Rectal smooth muscle tissue (tissue), 1 donor: ENCODE measurements around the gene LFNG.
"Not testable (repeated sequence)": the region's sequence is repeated elsewhere in the genome, so short reads cannot be mapped to it uniquely, and the experiment has no call there.

Experiments used
- H3K27ac ChIP-seq: one replicate; pipeline ENCODE4 v1.7.0; 2013; ENCODE audit warnings: low read depth, low read length, inconsistent platforms
- H3K27me3 ChIP-seq: one replicate; pipeline ENCODE4 v1.7.0; 2013; ENCODE audit warnings: low read length; ENCODE audit not compliant: control insufficient read depth, insufficient read depth
- H3K36me3 ChIP-seq: one replicate; pipeline ENCODE4 v1.7.0; 2013; ENCODE audit warnings: low read length; ENCODE audit not compliant: control insufficient read depth, insufficient read depth
- H3K4me1 ChIP-seq: one replicate; pipeline ENCODE4 v1.7.0; 2013; ENCODE audit warnings: low read length; ENCODE audit not compliant: control insufficient read depth, insufficient read depth
- H3K4me3 ChIP-seq: one replicate; pipeline ENCODE4 v1.7.0; 2013; ENCODE audit warnings: low read length
- H3K9ac ChIP-seq: one replicate; pipeline ENCODE4 v1.7.0; 2013; ENCODE audit warnings: low read length

LFNG gene

DNA sequence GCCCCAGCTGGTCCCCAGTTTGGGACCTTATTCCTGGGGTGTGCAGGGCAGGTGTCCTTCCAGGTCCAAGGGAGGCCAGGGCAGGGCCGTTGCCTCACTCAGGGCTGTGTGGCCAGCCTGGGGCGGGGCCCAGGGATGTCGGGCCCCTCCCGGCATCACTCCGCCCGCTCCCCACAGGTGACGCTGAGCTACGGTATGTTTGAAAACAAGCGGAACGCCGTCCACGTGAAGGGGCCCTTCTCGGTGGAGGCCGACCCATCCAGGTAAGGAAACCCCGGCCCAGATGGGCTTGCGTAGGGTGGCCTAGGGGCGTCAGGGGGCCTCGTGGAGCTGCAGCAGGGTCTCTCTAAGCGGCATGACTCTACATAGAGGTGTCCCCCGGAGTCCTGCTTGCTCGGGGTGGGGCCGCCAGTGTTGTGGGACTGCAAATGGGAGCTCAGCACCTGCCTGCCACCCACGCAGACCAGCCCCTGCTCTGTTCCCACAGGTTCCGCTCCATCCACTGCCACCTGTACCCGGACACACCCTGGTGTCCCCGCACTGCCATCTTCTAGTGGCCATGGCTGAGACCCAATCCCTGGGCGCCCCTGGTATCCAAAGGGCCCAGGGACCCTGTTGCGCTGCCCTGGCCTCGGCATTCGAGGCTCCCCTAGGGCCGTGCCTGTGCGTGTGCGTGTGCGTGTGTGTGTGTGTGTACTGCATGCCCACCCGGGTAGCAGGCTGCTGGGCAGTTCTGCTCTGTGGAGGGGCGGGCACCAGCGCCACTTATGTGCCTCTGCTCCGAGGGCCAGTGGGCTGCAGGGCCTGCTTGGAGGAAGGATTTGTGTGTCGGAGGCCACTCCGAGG is 7.3 kb downstream of the LFNG start:
- Histone ChIP-seq H3K4me3 (no peak overlapping the region), H3K27ac (no peak overlapping the region), H3K36me3 (peaks cover 2% of the 10 kb centered on the region), H3K9ac (no peak overlapping the region), H3K27me3 (peaks cover 15% of the 10 kb centered on the region), H3K4me1 (peaks cover 2% of the 10 kb centered on the region)

DNA sequence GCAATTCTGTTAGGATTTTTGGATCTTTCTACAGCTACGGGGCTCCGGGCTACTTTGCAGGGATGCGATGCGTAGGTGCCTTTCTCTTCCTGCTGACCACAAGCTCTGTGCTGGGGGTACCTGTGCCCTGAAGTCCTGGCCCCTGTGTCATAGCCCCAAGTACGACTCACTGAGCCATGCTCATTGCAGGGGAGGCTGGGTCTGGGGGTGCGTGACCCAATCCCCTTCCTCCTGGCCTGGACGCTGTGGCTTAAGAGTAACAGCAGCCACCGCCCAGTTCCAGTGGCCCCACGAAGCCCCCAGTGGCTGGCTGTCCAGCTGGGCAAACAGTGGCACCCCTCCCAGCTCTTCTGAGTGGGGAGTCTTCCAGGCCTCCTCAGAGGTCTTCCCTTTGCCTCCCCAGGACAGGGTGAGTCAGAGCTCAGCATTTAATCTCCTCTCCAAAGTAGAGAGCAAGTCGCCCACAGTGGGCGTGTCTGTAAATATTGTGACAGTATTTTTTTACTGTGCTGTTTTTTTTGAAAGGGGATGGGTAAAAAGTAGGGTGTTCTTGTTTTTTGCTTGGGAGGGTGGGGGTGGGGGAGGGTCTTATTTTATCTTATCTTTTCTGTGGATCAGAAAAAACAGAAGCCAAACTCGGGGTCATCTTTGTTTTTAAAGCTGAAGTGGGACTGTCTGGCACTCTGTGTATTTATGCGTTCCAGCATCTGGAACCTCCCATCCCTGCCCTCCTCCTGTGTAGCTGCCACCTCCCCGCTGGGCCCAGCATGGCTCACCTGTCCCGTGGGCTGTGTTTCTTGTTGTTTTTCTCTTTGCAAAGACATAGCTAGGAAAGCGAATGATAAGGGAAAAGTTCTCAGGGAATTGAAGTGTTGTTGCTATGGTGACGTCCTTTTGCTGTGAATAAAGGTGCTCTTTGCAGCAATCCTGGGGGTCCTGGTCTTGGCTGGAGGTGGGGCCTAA is 8.2 kb downstream of the LFNG start:
- Histone ChIP-seq H3K27ac (no peak overlapping the region), H3K4me1 (peaks cover 2% of the 10 kb centered on the region), H3K9ac (no peak overlapping the region), H3K4me3 (no peak overlapping the region), H3K36me3 (peaks cover 2% of the 10 kb centered on the region), H3K27me3 (peaks cover 8% of the 10 kb centered on the region)

- H3K36me3 ChIP-seq = peaks cover 2% of the 10 kb centered on the region
- no peaks in the 10 kb centered on the region for H3K4me1 ChIP-seq
- peaks cover 8% of the 10 kb centered on the region for H3K27me3 ChIP-seq
- H3K9ac ChIP-seq = no peak overlapping the region
- H3K27ac ChIP-seq = no peak overlapping the region
- no peak overlapping the region for H3K4me3 ChIP-seq
Observed at GRCh38 chr7:2528481-2529095, 9.0 kb downstream of the LFNG start.

GRCh38 chr7:2529161-2530070 is 9.8 kb downstream of the LFNG start:
- H3K4me1 ChIP-seq = no peaks in the 10 kb centered on the region
- peak overlapping the region; percentile 55 for H3K27ac ChIP-seq
- peaks cover 2% of the 10 kb centered on the region for H3K36me3 ChIP-seq
- no peak overlapping the region for H3K4me3 ChIP-seq
- peaks cover 6% of the 10 kb centered on the region for H3K27me3 ChIP-seq
- H3K9ac ChIP-seq = no peak overlapping the region

DNA sequence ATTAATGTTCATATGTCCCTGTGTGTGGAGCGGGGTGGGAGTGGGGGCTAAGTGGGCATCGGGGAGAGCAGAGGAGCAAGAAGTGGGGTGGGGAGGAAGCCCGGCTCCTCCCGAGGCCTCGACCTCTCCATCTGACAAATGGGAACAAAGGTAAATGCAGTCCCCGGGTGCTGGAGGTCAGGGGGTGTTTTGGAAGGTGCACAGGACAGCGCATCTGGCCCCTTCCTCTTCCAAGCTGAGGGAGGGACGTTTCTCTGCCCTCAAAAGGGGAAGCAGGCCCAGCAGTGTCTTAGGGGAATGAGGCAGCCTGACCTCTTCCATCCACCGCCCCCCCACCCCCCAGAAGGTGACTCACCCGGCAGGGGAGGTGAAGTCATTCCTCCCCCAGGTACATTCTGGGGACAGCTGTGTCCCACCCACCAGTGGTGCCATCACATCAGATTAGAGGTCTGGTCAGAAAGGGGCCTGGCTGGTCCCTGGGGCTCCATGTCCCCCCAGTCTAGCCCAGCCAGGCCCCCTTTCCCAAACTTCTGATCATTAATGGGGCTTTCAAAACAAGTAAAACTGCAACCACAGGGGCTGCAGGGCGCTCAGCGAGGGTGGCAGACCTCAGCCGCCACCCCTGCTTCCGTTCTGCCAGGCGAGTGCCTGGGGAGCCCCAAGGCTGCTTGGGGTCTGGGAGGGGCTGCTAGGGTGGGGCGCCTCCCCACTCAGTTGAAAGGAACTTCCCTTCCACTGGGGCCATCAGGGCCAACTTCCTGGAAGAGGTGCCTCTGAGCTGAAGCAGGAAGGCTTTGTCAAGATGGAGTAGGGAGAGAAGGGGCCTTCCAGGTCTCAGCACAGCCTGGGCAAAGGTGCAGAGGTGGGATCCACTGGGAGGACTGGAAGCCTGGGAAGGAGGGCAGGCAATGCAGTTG is 10.8 kb downstream of the LFNG start:
- Histone ChIP-seq H3K27me3 (peaks cover 6% of the 10 kb centered on the region), H3K36me3 (peaks cover 2% of the 10 kb centered on the region), H3K9ac (no peak overlapping the region), H3K4me1 (no peaks in the 10 kb centered on the region), H3K27ac (no peak overlapping the region), H3K4me3 (no peak overlapping the region)

- not testable (repeated sequence) for H3K27ac ChIP-seq, H3K4me1 ChIP-seq, H3K4me3 ChIP-seq, H3K36me3 ChIP-seq, H3K27me3 ChIP-seq, H3K9ac ChIP-seq
Observed at GRCh38 chr7:2530994-2531795, 11.6 kb downstream of the LFNG start.

DNA sequence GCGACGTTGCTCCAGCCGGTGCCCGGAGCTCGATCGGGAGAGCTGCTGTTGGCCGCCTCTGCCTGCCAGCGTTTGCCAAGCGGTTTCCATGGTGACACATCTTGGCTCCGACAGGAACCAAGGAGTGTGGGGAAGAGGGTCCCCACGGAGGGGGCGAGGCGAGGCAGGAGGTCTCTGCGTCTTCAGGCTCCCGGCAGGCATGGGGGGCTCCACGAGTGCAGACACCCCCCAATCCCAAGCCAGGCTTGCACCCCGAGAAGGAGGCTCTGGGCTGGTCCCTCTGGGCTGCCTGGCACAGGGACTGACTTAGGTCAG is 12.2 kb downstream of the LFNG start:
- not testable (repeated sequence) for H3K4me3 ChIP-seq, H3K4me1 ChIP-seq, H3K9ac ChIP-seq, H3K27ac ChIP-seq, H3K27me3 ChIP-seq, H3K36me3 ChIP-seq

DNA sequence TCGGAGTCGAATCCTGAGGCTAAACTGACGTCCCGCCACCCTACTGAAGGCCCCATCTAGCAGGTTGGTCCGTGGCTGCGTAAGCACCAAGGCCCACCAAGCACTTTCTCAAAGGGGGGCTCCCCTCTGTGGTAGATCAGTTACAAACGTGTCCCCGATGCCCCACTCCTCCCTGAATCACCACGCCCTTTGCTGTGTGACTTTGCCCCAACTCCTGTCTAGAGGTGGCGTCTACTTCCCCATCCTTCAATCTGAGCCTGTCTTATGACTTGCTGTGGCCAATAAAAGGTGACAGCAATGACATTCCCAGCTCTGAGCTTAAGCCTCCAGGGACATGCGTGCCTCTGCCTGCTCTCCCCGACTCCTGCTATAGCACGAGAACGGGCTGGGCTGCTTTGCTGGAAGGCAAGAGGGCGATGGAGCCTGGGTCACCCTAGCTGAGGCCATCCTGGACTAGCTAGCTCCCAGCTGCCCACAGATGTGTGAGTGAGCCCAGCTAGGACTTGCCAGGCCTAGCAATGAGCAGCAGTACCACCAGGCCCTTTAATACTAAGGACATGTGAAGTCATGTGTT is 12.7 kb downstream of the LFNG start:
- H3K4me3 ChIP-seq, H3K27me3 ChIP-seq, H3K4me1 ChIP-seq, H3K27ac ChIP-seq, H3K36me3 ChIP-seq, H3K9ac ChIP-seq: not testable (repeated sequence)

- H3K36me3 ChIP-seq, H3K4me1 ChIP-seq, H3K27ac ChIP-seq, H3K4me3 ChIP-seq, H3K27me3 ChIP-seq, H3K9ac ChIP-seq: not testable (repeated sequence)
Observed at GRCh38 chr7:2532816-2533215, 13.2 kb downstream of the LFNG start.

GRCh38 chr7:2533566-2533965 is 14.0 kb downstream of the LFNG start:
- H3K4me1 ChIP-seq, H3K9ac ChIP-seq, H3K4me3 ChIP-seq, H3K36me3 ChIP-seq, H3K27ac ChIP-seq, H3K27me3 ChIP-seq: not testable (repeated sequence)
